ENCODE data around the gene CD37. TPM values are rescaled to one million over a fixed set of nuclear protein-coding genes. Genes with fewer than 3 reads are reported as not detected.

Gene CD37
- total RNA-seq, 1 experiment from 2014 or later, result not detected

DNA sequence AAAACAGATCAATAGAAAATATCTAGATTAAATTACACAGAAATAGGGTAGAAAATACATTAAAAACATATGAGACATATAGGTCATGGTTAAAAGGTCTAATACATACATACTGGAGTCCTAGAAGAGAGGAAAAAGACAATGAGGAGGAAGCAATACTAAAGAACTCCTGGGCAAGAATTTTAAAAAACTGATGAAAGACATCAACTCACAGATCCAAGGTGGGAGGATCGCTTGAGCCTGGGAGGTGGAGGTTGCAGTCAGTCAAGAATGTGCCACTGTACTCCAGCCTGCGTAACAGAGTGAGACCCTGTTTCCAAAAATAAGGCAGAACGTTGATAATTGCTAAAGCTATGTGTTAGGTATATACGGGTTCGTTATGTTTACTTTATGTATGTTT, 47.4 kb downstream of the CD37 start:
- Mint-ChIP-seq H3K4me1 (ENCODE audit: low read depth, unreplicated experiment) (no peaks in the 10 kb centered on the region), H3K36me3 (ENCODE audit: insufficient read depth, unreplicated experiment) (peaks cover 6% of the 10 kb centered on the region), H3K4me3 (ENCODE audit: unreplicated experiment) (no peak overlapping the region), H3K9me3 (ENCODE audit: unreplicated experiment) (peaks cover 20% of the 10 kb centered on the region), H3K27ac (ENCODE audit: unreplicated experiment) (no peak overlapping the region), H3K27me3 (ENCODE audit: insufficient read depth, unreplicated experiment) (peaks cover 3% of the 10 kb centered on the region)
- H3K27me3 ChIP-seq (replicated peaks; ENCODE audit: control insufficient read depth, insufficient read depth, low read length), result no peaks in the 10 kb centered on the region
- no peaks in the 10 kb centered on the region for H3K36me3 ChIP-seq (ENCODE audit: control insufficient read depth, insufficient read depth, low read length)
- intact Hi-C loops (cut with micrococcal nuclease; ENCODE audit: unreplicated experiment), result no loop called here
- BruUV-seq (replicated peaks), result no TSS peak
- H3K9me3 ChIP-seq, result peaks cover 17% of the 10 kb centered on the region; the same call in 1 of the 2 replicates
- ChIA-PET CTCF (no interaction called here), POLR2A (no interaction called here)
- H3K4me1 ChIP-seq, result no peaks in the 10 kb centered on the region
- H3K4me3 ChIP-seq (ENCODE audit: low read depth, low read length), result no peak overlapping the region
- no peak for DNase-seq
- TF ChIP-seq, protein P1, sequence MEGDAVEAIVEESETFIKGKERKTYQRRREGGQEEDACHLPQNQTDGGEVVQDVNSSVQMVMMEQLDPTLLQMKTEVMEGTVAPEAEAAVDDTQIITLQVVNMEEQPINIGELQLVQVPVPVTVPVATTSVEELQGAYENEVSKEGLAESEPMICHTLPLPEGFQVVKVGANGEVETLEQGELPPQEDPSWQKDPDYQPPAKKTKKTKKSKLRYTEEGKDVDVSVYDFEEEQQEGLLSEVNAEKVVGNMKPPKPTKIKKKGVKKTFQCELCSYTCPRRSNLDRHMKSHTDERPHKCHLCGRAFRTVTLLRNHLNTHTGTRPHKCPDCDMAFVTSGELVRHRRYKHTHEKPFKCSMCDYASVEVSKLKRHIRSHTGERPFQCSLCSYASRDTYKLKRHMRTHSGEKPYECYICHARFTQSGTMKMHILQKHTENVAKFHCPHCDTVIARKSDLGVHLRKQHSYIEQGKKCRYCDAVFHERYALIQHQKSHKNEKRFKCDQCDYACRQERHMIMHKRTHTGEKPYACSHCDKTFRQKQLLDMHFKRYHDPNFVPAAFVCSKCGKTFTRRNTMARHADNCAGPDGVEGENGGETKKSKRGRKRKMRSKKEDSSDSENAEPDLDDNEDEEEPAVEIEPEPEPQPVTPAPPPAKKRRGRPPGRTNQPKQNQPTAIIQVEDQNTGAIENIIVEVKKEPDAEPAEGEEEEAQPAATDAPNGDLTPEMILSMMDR (IDR thresholded peaks at IDR 0.05; ENCODE audit: insufficient read depth in 1 of 2, low read depth in 1 of 2, low read length in 1 of 2, severe bottlenecking in 1 of 2, unreplicated experiment in 1 of 2), result no peak

DNA sequence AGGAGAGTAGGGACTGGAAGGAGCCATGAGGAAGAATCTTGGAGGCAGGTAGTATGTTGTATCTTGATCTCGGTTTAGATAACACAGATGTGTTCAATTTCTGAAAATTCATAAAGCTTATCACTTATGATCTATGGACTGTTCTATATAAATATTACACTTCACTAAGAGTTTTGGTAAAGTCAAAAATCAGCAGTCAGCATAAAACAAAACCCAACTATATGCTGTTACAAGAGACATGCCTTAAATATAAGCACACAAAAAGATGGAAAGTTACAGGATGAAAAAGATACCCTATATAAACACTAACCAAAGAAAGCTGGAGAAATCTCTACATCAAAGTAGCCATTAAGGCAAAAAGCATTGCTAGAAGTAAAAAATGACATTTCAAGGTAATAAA, 48.4 kb downstream of the CD37 start:
- intact Hi-C loops (cut with micrococcal nuclease; ENCODE audit: unreplicated experiment), result no loop called here
- H3K9me3 ChIP-seq, result peaks cover 17% of the 10 kb centered on the region; the same call in 1 of the 2 replicates
- H3K4me1 ChIP-seq, result no peaks in the 10 kb centered on the region
- H3K27ac Mint-ChIP-seq (ENCODE audit: unreplicated experiment), result no peak overlapping the region
- H3K9me3 Mint-ChIP-seq (ENCODE audit: unreplicated experiment), result peaks cover 20% of the 10 kb centered on the region
- ChIA-PET CTCF (no interaction called here), POLR2A (no interaction called here)
- DNase-seq, result no peak
- no peaks in the 10 kb centered on the region for H3K36me3 ChIP-seq (ENCODE audit: control insufficient read depth, insufficient read depth, low read length)
- TF ChIP-seq, protein P1 (IDR thresholded peaks at IDR 0.05; ENCODE audit: insufficient read depth in 1 of 2, low read depth in 1 of 2, low read length in 1 of 2, severe bottlenecking in 1 of 2, unreplicated experiment in 1 of 2), result no peak
- H3K4me3 ChIP-seq (ENCODE audit: low read depth, low read length), result no peak overlapping the region
- no peaks in the 10 kb centered on the region for H3K4me1 Mint-ChIP-seq (ENCODE audit: low read depth, unreplicated experiment)
- peaks cover 7% of the 10 kb centered on the region for H3K36me3 Mint-ChIP-seq (ENCODE audit: insufficient read depth, unreplicated experiment)
- H3K4me3 Mint-ChIP-seq (ENCODE audit: unreplicated experiment), result no peak overlapping the region
- BruUV-seq (replicated peaks), result no TSS peak
- peaks cover 3% of the 10 kb centered on the region for H3K27me3 Mint-ChIP-seq (ENCODE audit: insufficient read depth, unreplicated experiment)
- no peaks in the 10 kb centered on the region for H3K27me3 ChIP-seq (replicated peaks; ENCODE audit: control insufficient read depth, insufficient read depth, low read length)

DNA sequence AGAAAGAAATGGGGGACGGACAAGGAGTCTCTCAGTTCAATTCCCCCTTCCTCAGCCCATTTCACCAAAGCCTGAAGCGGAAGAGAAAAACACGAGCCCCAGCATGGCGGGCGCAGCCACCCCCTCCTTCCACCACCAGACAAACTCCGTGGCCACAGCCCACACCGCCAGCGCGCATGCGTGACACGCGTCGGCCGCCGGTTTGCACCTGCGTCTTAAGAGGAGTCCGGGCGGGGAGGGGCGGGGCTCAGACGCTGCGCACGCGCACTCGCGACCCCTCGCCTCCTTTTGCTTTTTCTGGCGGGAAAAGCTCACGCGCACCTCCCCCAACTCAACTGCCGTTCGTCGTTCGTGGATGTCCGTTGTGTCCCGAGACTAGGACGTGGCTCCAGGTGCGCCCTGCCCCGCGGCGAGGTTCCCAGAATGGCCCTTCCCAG, 52.7 kb downstream of the CD37 start, which contains the start of gene KASH5:
TSS of gene KASH5 (plus strand) at position 314 of the 437 bp plus-strand sequence. CDS start 2,635 bp downstream, outside the sequence.
- peaks cover 7% of the 10 kb centered on the region for H3K36me3 Mint-ChIP-seq (ENCODE audit: insufficient read depth, unreplicated experiment)
- POLR2A ChIA-PET, result interaction anchor here (0.6 kb wide), 1 partner anchor 18 kb away, joined by 3 read pairs; no protein-coding TSS in a partner anchor
- intact Hi-C loops (cut with micrococcal nuclease; ENCODE audit: unreplicated experiment), result no loop called here
- H3K9me3 Mint-ChIP-seq (ENCODE audit: unreplicated experiment), result peaks cover under 1% of the 10 kb centered on the region
- Histone ChIP-seq H3K36me3 (ENCODE audit: control insufficient read depth, insufficient read depth, low read length) (no peaks in the 10 kb centered on the region), H3K9me3 (0 out of 2 replicates have a peak, but pooled peaks cover 2% of the 10 kb centered on the region), H3K27me3 (replicated peaks; ENCODE audit: control insufficient read depth, insufficient read depth, low read length) (no peaks in the 10 kb centered on the region), H3K4me3 (ENCODE audit: low read depth, low read length) (peak within 1 kb of the TSS; percentile 39), H3K4me1 (no peaks in the 10 kb centered on the region)
- peak within 1 kb of the TSS; percentile 69 for H3K4me3 Mint-ChIP-seq (ENCODE audit: unreplicated experiment)
- no TSS peak for BruUV-seq (replicated peaks)
- DNase-seq, result peak; percentile 81 to 90
- peaks cover 7% of the 10 kb centered on the region for H3K27me3 Mint-ChIP-seq (ENCODE audit: insufficient read depth, unreplicated experiment)
- peaks cover 12% of the 10 kb centered on the region for H3K4me1 Mint-ChIP-seq (ENCODE audit: low read depth, unreplicated experiment)
- TF ChIP-seq, protein P1 (IDR thresholded peaks at IDR 0.05; ENCODE audit: insufficient read depth in 1 of 2, low read depth in 1 of 2, low read length in 1 of 2, severe bottlenecking in 1 of 2, unreplicated experiment in 1 of 2), result no peak
- CTCF ChIA-PET, result interaction anchor here (1.0 to 1.1 kb wide), 2 partner anchors 24 to 55 kb away, joined by 3 to 6 read pairs; partner anchors contain the start of gene DKKL1
- H3K27ac Mint-ChIP-seq (ENCODE audit: unreplicated experiment), result peak within 1 kb of the TSS; percentile 63
